Measurements from ENCODE around the gene SH3D21. TPM values are rescaled to one million over a fixed set of nuclear protein-coding genes. Genes with fewer than 3 reads are reported as not detected.

Gene SH3D21
- total and polyA plus RNA-seq, 2 of the 8 experiments (the other 6 are each of a cell fraction or from before 2014, with no cell fraction given): 3.4 to 8.6 TPM

GRCh38 chr1:36258960-36259344 lies 47.2 kb upstream of the SH3D21 start:
- H2BK20ac ChIP-seq (ENCODE audit: low read length): no peak overlapping the region
- POLR2A ChIA-PET (ENCODE audit: partially characterized antibody): interaction anchor here (0.9 to 1.4 kb wide), 5 partner anchors 10 to 34 kb away, joined by 4 read pairs; partner anchors contain the start of gene THRAP3
- no peaks in the 10 kb centered on the region; the same call in 1 of the 2 replicates for H3K79me1 ChIP-seq (ENCODE audit: low read depth, low read length)
- DNase-seq (ENCODE audit: low read depth in 1 of 2, low spot score in 2 of 2): no peak
- no peak for TF ChIP-seq HDAC2 (IDR thresholded peaks at IDR 0.05; ENCODE audit: borderline replicate concordance in 1 of 2, low read depth in 2 of 2, low read length in 2 of 2)
- TF ChIP-seq MAX (IDR thresholded peaks at IDR 0.05): no peak
- TF ChIP-seq POLR2A (IDR thresholded peaks at IDR 0.05; ENCODE audit: control extremely low read depth in 1 of 2, low read depth in 2 of 2, low read length in 2 of 2): no peak
- TF ChIP-seq BACH1 (IDR thresholded peaks at IDR 0.05; ENCODE audit: low read length): no peak
- TF ChIP-seq ATF3 (IDR thresholded peaks at IDR 0.05; ENCODE audit: insufficient read depth, low read depth, low read length): no peak
- TF ChIP-seq SUZ12 (IDR thresholded peaks at IDR 0.05; ENCODE audit: low read length): no peak
- TF ChIP-seq JUND (IDR thresholded peaks at IDR 0.05; ENCODE audit: low read length): no peak
- no peak for TF ChIP-seq PHF8 (conservative IDR thresholded peaks at IDR 0.05; ENCODE audit: low read depth, low read length)
- no peak for TF ChIP-seq RXRA (IDR thresholded peaks at IDR 0.05; ENCODE audit: insufficient read depth, low read depth, low read length)
- TF ChIP-seq SIX5 (IDR thresholded peaks at IDR 0.05; ENCODE audit: low read depth, low read length): no peak
- no peaks in the 10 kb centered on the region for H3K27me3 ChIP-seq (replicated peaks in 1 of 4; ENCODE audit: control insufficient read depth in 3 of 4, extremely low read depth in 1 of 4, insufficient read depth in 3 of 4, low read length in 3 of 4)
- peaks cover 14 to 16% of the 10 kb centered on the region in 2 experiments for H4K20me1 ChIP-seq (replicated peaks in 1 of 2; ENCODE audit: control insufficient read depth in 1 of 2, insufficient read depth in 2 of 2, low read length in 2 of 2)
- H2BK15ac ChIP-seq (ENCODE audit: low read length): no peak overlapping the region
- no peak overlapping the region for H4K5ac ChIP-seq (ENCODE audit: insufficient read length, low read depth, low read length)
- H3K4me3 ChIP-seq (ENCODE audit: extremely low read depth in 1 of 4, insufficient read depth in 2 of 4, low read depth in 3 of 4, low read length in 4 of 4): no peak overlapping the region
- FAIRE-seq: no peak
- H3K4ac ChIP-seq (replicated peaks; ENCODE audit: insufficient read length, low read depth, low read length): no peak overlapping the region
- no peaks in the 10 kb centered on the region for H3K23me2 ChIP-seq (ENCODE audit: low read depth, low read length)
- no peak overlapping the region for H3K56ac ChIP-seq (replicated peaks; ENCODE audit: insufficient read length, low read depth, low read length)
- no peak overlapping the region for H3K18ac ChIP-seq (ENCODE audit: extremely low read depth, low read length)
- no peak overlapping the region for H2BK120ac ChIP-seq (replicated peaks; ENCODE audit: low read depth, low read length)
- H3K4me1 ChIP-seq (replicated peaks in 1 of 4; ENCODE audit: control insufficient read depth in 3 of 4, insufficient read depth in 4 of 4, low read length in 3 of 4): peaks cover 0 to 6% (median 2%) of the 10 kb centered on the region in 4 experiments; a peak in 2 of 7 replicates
- H4K91ac ChIP-seq (replicated peaks; ENCODE audit: insufficient read length, low read length): no peak overlapping the region
- H3K9ac ChIP-seq (replicated peaks in 1 of 4; ENCODE audit: extremely low read depth in 1 of 4, low read depth in 3 of 4, low read length in 3 of 4): no peak overlapping the region
- no peak overlapping the region for H3K14ac ChIP-seq (ENCODE audit: insufficient read length)
- no peak overlapping the region for H2BK5ac ChIP-seq (ENCODE audit: low read depth, low read length)
- H2AK5ac ChIP-seq (ENCODE audit: low read depth, low read length): no peak overlapping the region
- H4K8ac ChIP-seq (ENCODE audit: extremely low read depth, insufficient read depth, low read length): no peak overlapping the region
- H3K23ac ChIP-seq (ENCODE audit: insufficient read length): no peak overlapping the region
- H3K27ac ChIP-seq (ENCODE audit: low read depth, low read length): no peak overlapping the region
- 89% methylated on average over 1 of the region's 1 CpG; no CpG with 5 or more reads in 1 of the 2 experiments for WGBS, 2 experiments (ENCODE audit: extremely low coverage in 1 of 2, insufficient coverage in 1 of 2, insufficient read length in 1 of 2, insufficient replicate concordance in 2 of 2, low coverage in 1 of 2, low lambda C conversion rate in 2 of 2, missing lambda C conversion rate in 1 of 2)
- H3K4me2 ChIP-seq (ENCODE audit: insufficient read depth in 1 of 2, low read depth in 2 of 2, low read length in 2 of 2): no peak overlapping the region
- CTCF ChIA-PET (ENCODE audit: partially characterized antibody): interaction anchor here (1.1 to 3.0 kb wide), 3 partner anchors 21 to 126 kb away, joined by 3 to 10 read pairs (median 3); no protein-coding TSS in a partner anchor
- no peaks in the 10 kb centered on the region for H3K9me3 ChIP-seq (ENCODE audit: insufficient read depth in 2 of 2, low read depth in 1 of 2, low read length in 1 of 2)
- H2BK12ac ChIP-seq (ENCODE audit: low read depth, low read length): no peak overlapping the region
- no peak overlapping the region for H2AFZ ChIP-seq (ENCODE audit: low read length)
- peaks cover 0 to 25% (median 6%) of the 10 kb centered on the region in 4 experiments; a peak in 3 of 8 replicates for H3K36me3 ChIP-seq (ENCODE audit: control insufficient read depth in 2 of 4, insufficient read depth in 4 of 4, low read length in 3 of 4)
- peaks cover 9 to 83% of the 10 kb centered on the region in 2 experiments; a peak in 3 of 4 replicates for H3K79me2 ChIP-seq (ENCODE audit: control insufficient read depth in 1 of 2, insufficient read depth in 2 of 2, low read length in 2 of 2)
